ENCODE results near the gene KAT2A.

DNA sequence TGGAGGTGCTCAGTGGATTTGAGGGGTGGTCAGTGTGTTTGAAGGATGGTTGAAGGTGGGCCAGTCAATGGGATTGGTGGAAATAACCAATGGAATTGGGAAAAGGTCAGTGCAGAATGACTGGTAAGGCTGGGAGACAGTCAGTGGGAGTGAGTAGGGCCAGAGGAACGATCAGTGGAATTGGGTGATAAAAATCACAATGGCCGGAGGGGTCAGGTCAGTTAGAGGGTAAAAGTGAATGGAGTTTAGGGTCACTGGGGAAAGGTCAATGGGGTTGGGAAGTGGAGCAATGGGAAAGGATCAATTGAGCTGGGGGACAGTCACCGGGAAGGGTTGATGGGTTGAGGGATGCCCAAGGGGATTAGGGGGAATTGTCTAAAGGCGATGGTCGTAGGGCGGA lies 44.6 kb upstream of the KAT2A start:
- TF ChIP-seq POLR2A (IDR thresholded peaks at IDR 0.05) (no peak), POLR2AphosphoS5 (IDR thresholded peaks at IDR 0.05) (no peak)
- TF ChIP-seq, protein P1, sequence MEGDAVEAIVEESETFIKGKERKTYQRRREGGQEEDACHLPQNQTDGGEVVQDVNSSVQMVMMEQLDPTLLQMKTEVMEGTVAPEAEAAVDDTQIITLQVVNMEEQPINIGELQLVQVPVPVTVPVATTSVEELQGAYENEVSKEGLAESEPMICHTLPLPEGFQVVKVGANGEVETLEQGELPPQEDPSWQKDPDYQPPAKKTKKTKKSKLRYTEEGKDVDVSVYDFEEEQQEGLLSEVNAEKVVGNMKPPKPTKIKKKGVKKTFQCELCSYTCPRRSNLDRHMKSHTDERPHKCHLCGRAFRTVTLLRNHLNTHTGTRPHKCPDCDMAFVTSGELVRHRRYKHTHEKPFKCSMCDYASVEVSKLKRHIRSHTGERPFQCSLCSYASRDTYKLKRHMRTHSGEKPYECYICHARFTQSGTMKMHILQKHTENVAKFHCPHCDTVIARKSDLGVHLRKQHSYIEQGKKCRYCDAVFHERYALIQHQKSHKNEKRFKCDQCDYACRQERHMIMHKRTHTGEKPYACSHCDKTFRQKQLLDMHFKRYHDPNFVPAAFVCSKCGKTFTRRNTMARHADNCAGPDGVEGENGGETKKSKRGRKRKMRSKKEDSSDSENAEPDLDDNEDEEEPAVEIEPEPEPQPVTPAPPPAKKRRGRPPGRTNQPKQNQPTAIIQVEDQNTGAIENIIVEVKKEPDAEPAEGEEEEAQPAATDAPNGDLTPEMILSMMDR (IDR thresholded peaks at IDR 0.05) = no peak
